T-helper 17 cell (primary cell): ENCODE results near the gene PIMREG. TPM values are rescaled to one million over a fixed set of nuclear protein-coding genes. Genes with fewer than 3 reads are reported as not detected.

Source experiments
- ATAC-seq: fragments of 150-1000 bp; cut with Tn5 transposase; 2 replicates; pipeline ENCODE4 v1.10.0; 2021; ENCODE audit warnings: mild to moderate bottlenecking, moderate library complexity
- DNase-seq, 3 donors: peaks; one replicate each; pipeline versions ENCODE4 v3.0.0 to v3.0.0-alpha.2; 2020 to 2021
- H3K9me3 ChIP-seq: one replicate; pipeline ENCODE4 v1.7.0; 2013; ENCODE audit warnings: low read length, mild to moderate bottlenecking; ENCODE audit not compliant: control insufficient read depth, poor library complexity, severe bottlenecking
- H3K27ac Mint-ChIP-seq: one replicate; pipeline ENCODE4 v1.8.0; 2022; ENCODE audit warnings: mild to moderate bottlenecking, moderate library complexity, mixed read lengths
- H3K27me3 Mint-ChIP-seq: one replicate; pipeline ENCODE4 v1.8.0; 2022; ENCODE audit warnings: mixed read lengths
- H3K36me3 Mint-ChIP-seq: one replicate; pipeline ENCODE4 v1.8.0; 2022; ENCODE audit warnings: low read depth, mixed read lengths
- H3K4me1 Mint-ChIP-seq: one replicate; pipeline ENCODE4 v1.8.0; 2022; ENCODE audit warnings: mild to moderate bottlenecking, mixed read lengths
- H3K4me3 Mint-ChIP-seq: one replicate; pipeline ENCODE4 v1.8.0; 2022; ENCODE audit warnings: mild to moderate bottlenecking, moderate library complexity, mixed read lengths
- total RNA-seq, 4 donors: library from RNA in 2 of 4; stranded (reverse) in 2 of 4; gene quantifications; one replicate each; pipeline ENCODE4 v1.2.3 and lab custom pipeline; 2022 to 2026

Gene PIMREG
- total RNA-seq, 2 donors from 2014 or later = not detected

- no peaks in the 10 kb centered on the region for H3K9me3 ChIP-seq
- Mint-ChIP-seq H3K27ac (no peak overlapping the region), H3K4me1 (peaks cover 12% of the 10 kb centered on the region), H3K27me3 (no peaks in the 10 kb centered on the region), H3K4me3 (no peak overlapping the region), H3K36me3 (no peaks in the 10 kb centered on the region)
- ATAC-seq (no peak), DNase-seq (no peak)
Measured at GRCh38 chr17:6446516-6447100, 2.4 kb downstream of the PIMREG start.

- no peaks in the 10 kb centered on the region for H3K27me3 Mint-ChIP-seq
- H3K4me3 Mint-ChIP-seq = no peak overlapping the region
- peaks cover 13% of the 10 kb centered on the region for H3K4me1 Mint-ChIP-seq
- ATAC-seq (no peak), DNase-seq (no peak)
- H3K27ac Mint-ChIP-seq = no peak overlapping the region
- no peaks in the 10 kb centered on the region for H3K36me3 Mint-ChIP-seq
- no peaks in the 10 kb centered on the region for H3K9me3 ChIP-seq
Measured at GRCh38 chr17:6448473-6448872, 4.2 kb downstream of the PIMREG start.

GRCh38 chr17:6449307-6449706, 5.1 kb downstream of the PIMREG start:
- Mint-ChIP-seq H3K27me3 (no peaks in the 10 kb centered on the region), H3K4me1 (peaks cover 13% of the 10 kb centered on the region), H3K36me3 (no peaks in the 10 kb centered on the region), H3K27ac (no peak overlapping the region), H3K4me3 (no peak overlapping the region)
- ATAC-seq (no peak), DNase-seq (no peak)
- H3K9me3 ChIP-seq = no peaks in the 10 kb centered on the region

GRCh38 chr17:6450926-6451832, 6.9 kb downstream of the PIMREG start:
- H3K36me3 Mint-ChIP-seq = no peaks in the 10 kb centered on the region
- peak overlapping the region; percentile 75 for H3K27ac Mint-ChIP-seq
- DNase-seq (no peak), ATAC-seq (no peak)
- no peaks in the 10 kb centered on the region for H3K9me3 ChIP-seq
- H3K4me3 Mint-ChIP-seq = no peak overlapping the region
- H3K4me1 Mint-ChIP-seq = peaks cover 15% of the 10 kb centered on the region
- H3K27me3 Mint-ChIP-seq = no peaks in the 10 kb centered on the region

GRCh38 chr17:6452471-6453266, 8.4 kb downstream of the PIMREG start:
- H3K4me1 Mint-ChIP-seq = peaks cover 21% of the 10 kb centered on the region
- DNase-seq (no peak), ATAC-seq (no peak)
- H3K27me3 Mint-ChIP-seq = no peaks in the 10 kb centered on the region
- no peak overlapping the region for H3K4me3 Mint-ChIP-seq
- no peaks in the 10 kb centered on the region for H3K36me3 Mint-ChIP-seq
- H3K27ac Mint-ChIP-seq = peak overlapping the region; percentile 86
- H3K9me3 ChIP-seq = no peaks in the 10 kb centered on the region

GRCh38 chr17:6453279-6454024, 9.2 kb downstream of the PIMREG start:
- no peak for DNase-seq
- peak overlapping the region; percentile 64 for H3K4me3 Mint-ChIP-seq
- peak overlapping the region; percentile 86 for H3K27ac Mint-ChIP-seq

GRCh38 chr17:6454495-6455320, 10.5 kb downstream of the PIMREG start:
- Mint-ChIP-seq H3K4me1 (peaks cover 21% of the 10 kb centered on the region), H3K27me3 (no peaks in the 10 kb centered on the region), H3K27ac (peak overlapping the region; percentile 86), H3K4me3 (peak overlapping the region; percentile 39), H3K36me3 (no peaks in the 10 kb centered on the region)
- no peaks in the 10 kb centered on the region for H3K9me3 ChIP-seq
- DNase-seq (no peak), ATAC-seq (no peak)

More at GRCh38 chr17:6453279-6454024, 9.2 kb downstream of the PIMREG start:
- no peak for ATAC-seq
- H3K9me3 ChIP-seq = no peaks in the 10 kb centered on the region
- peaks cover 21% of the 10 kb centered on the region for H3K4me1 Mint-ChIP-seq
- H3K27me3 Mint-ChIP-seq = no peaks in the 10 kb centered on the region
- no peaks in the 10 kb centered on the region for H3K36me3 Mint-ChIP-seq

- Mint-ChIP-seq H3K27me3 (no peaks in the 10 kb centered on the region), H3K4me1 (peaks cover 21% of the 10 kb centered on the region), H3K27ac (no peak overlapping the region), H3K36me3 (peaks cover 3% of the 10 kb centered on the region), H3K4me3 (no peak overlapping the region)
- H3K9me3 ChIP-seq = no peaks in the 10 kb centered on the region
- ATAC-seq (peak; percentile 94), DNase-seq (peak in 2 of 3 donors; percentile 24 to 34)
Measured at GRCh38 chr17:6455321-6455705, 11.1 kb downstream of the PIMREG start.

GRCh38 chr17:6456321-6456720, 12.1 kb downstream of the PIMREG start:
- Mint-ChIP-seq H3K27ac (peak overlapping the region; percentile 81), H3K27me3 (no peaks in the 10 kb centered on the region), H3K4me3 (no peak overlapping the region), H3K4me1 (peaks cover 20% of the 10 kb centered on the region), H3K36me3 (peaks cover 3% of the 10 kb centered on the region)
- no peak for DNase-seq
- ATAC-seq = no peak
- no peaks in the 10 kb centered on the region for H3K9me3 ChIP-seq

GRCh38 chr17:6456914-6457687, 12.8 kb downstream of the PIMREG start:
- H3K27ac Mint-ChIP-seq = peak overlapping the region; percentile 81

GRCh38 chr17:6457688-6458459, 13.6 kb downstream of the PIMREG start:
- no peak overlapping the region for H3K27ac Mint-ChIP-seq

More at GRCh38 chr17:6456914-6457687, 12.8 kb downstream of the PIMREG start:
- Mint-ChIP-seq H3K36me3 (peaks cover 3% of the 10 kb centered on the region), H3K27me3 (no peaks in the 10 kb centered on the region), H3K4me1 (peaks cover 23% of the 10 kb centered on the region), H3K4me3 (peak overlapping the region; percentile 34)
- ATAC-seq (no peak), DNase-seq (no peak)
- no peaks in the 10 kb centered on the region for H3K9me3 ChIP-seq

More at GRCh38 chr17:6457688-6458459, 13.6 kb downstream of the PIMREG start:
- Mint-ChIP-seq H3K4me1 (peaks cover 26% of the 10 kb centered on the region), H3K27me3 (peaks cover 6% of the 10 kb centered on the region), H3K36me3 (peaks cover 3% of the 10 kb centered on the region), H3K4me3 (no peak overlapping the region)
- ATAC-seq (no peak), DNase-seq (no peak)
- H3K9me3 ChIP-seq = no peaks in the 10 kb centered on the region
